ENCODE results near the gene HSFX4. TPM values are rescaled to one million over a fixed set of nuclear protein-coding genes. Genes with fewer than 3 reads are reported as not detected.
"Not testable (repeated sequence)": the region's sequence is repeated elsewhere in the genome, so short reads cannot be mapped to it uniquely, and the experiment has no call there.

Gene HSFX4
- not detected for polyA plus RNA-seq (2013, experiment 1 of 2; ENCODE audit: insufficient read length)
- polyA plus RNA-seq (2013, experiment 2 of 2; ENCODE audit: insufficient read length) = not detected

GRCh38 chrX:149929400-149929799 is at the start of gene HSFX4:
Gene HSFX4 (plus strand): TSS chrX:149929573. CDS start chrX:149929645, 72 bp downstream.
- DNase-seq = not testable (repeated sequence)

GRCh38 chrX:149881081-149881711 is 48.2 kb upstream of the HSFX4 start, which contains the start of gene MAGEA8:
Gene MAGEA8 (plus strand): TSS chrX:149881183. CDS start chrX:149884273, 3,090 bp downstream.
- no peak for DNase-seq

GRCh38 chrX:149890828-149891227 is 38.5 kb upstream of the HSFX4 start:
- DNase-seq = not testable (repeated sequence)

GRCh38 chrX:149898554-149898953 is 30.8 kb upstream of the HSFX4 start:
- no peak for DNase-seq

- peak; percentile 16 for DNase-seq
Measured at GRCh38 chrX:149903889-149904748, 25.3 kb upstream of the HSFX4 start.

- DNase-seq = no peak
Measured at GRCh38 chrX:149908308-149908707, 21.1 kb upstream of the HSFX4 start.

- no peak for DNase-seq
Measured at GRCh38 chrX:149908727-149909126, 20.6 kb upstream of the HSFX4 start.

- no peak for DNase-seq
Measured at GRCh38 chrX:149909324-149910177, 19.8 kb upstream of the HSFX4 start.

GRCh38 chrX:149910178-149910695 is 19.1 kb upstream of the HSFX4 start:
- no peak for DNase-seq

GRCh38 chrX:149916745-149917392 is 12.5 kb upstream of the HSFX4 start:
- no peak for DNase-seq

GRCh38 chrX:149923836-149924235 is 5.5 kb upstream of the HSFX4 start:
- DNase-seq = not testable (repeated sequence)

- not testable (repeated sequence) for DNase-seq
Measured at GRCh38 chrX:149924434-149924833, 4.9 kb upstream of the HSFX4 start.

- not testable (repeated sequence) for DNase-seq
Measured at GRCh38 chrX:149927245-149927963, 2.0 kb upstream of the HSFX4 start.

- not testable (repeated sequence) for DNase-seq
Measured at GRCh38 chrX:149927964-149928258, 1.5 kb upstream of the HSFX4 start.

GRCh38 chrX:149928635-149929034 is 738 bp upstream of the HSFX4 start:
- DNase-seq = not testable (repeated sequence)

GRCh38 chrX:149931355-149931754 is 2.0 kb downstream of the HSFX4 start:
- DNase-seq = not testable (repeated sequence)

GRCh38 chrX:149932150-149932549 is 2.8 kb downstream of the HSFX4 start:
- not testable (repeated sequence) for DNase-seq

- DNase-seq = not testable (repeated sequence)
Measured at GRCh38 chrX:149932970-149933369, 3.6 kb downstream of the HSFX4 start.

GRCh38 chrX:149933547-149933946 is 4.2 kb downstream of the HSFX4 start:
- DNase-seq = not testable (repeated sequence)

- not testable (repeated sequence) for DNase-seq
Measured at GRCh38 chrX:149937328-149937727, 8.0 kb downstream of the HSFX4 start.

GRCh38 chrX:149937871-149938426 is 8.6 kb downstream of the HSFX4 start:
- DNase-seq = no peak
